ENCODE measurements around the gene AQP12A. TPM values are rescaled to one million over a fixed set of nuclear protein-coding genes. Genes with fewer than 3 reads are reported as not detected.

Gene AQP12A
- total and polyA plus RNA-seq, 2 experiments from 2014 or later: not detected

DNA sequence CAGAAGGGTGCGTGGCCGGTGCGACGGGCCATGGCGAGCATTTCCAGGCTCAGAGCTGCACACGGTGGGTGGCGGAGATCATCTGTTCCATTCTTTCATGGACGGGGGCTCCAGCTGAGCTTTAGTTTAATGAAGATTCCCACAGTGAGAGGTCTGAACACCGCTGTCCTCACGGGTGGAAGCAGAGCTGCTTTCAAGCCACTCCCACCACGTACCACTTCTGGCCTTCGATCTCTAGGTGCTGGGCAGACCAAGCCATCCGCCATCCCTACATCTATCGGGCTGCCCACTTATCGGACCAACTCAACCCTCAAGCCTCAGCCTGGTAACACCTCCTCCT, 47.9 kb upstream of the AQP12A start (continued):
- TF ChIP-seq, protein P1, sequence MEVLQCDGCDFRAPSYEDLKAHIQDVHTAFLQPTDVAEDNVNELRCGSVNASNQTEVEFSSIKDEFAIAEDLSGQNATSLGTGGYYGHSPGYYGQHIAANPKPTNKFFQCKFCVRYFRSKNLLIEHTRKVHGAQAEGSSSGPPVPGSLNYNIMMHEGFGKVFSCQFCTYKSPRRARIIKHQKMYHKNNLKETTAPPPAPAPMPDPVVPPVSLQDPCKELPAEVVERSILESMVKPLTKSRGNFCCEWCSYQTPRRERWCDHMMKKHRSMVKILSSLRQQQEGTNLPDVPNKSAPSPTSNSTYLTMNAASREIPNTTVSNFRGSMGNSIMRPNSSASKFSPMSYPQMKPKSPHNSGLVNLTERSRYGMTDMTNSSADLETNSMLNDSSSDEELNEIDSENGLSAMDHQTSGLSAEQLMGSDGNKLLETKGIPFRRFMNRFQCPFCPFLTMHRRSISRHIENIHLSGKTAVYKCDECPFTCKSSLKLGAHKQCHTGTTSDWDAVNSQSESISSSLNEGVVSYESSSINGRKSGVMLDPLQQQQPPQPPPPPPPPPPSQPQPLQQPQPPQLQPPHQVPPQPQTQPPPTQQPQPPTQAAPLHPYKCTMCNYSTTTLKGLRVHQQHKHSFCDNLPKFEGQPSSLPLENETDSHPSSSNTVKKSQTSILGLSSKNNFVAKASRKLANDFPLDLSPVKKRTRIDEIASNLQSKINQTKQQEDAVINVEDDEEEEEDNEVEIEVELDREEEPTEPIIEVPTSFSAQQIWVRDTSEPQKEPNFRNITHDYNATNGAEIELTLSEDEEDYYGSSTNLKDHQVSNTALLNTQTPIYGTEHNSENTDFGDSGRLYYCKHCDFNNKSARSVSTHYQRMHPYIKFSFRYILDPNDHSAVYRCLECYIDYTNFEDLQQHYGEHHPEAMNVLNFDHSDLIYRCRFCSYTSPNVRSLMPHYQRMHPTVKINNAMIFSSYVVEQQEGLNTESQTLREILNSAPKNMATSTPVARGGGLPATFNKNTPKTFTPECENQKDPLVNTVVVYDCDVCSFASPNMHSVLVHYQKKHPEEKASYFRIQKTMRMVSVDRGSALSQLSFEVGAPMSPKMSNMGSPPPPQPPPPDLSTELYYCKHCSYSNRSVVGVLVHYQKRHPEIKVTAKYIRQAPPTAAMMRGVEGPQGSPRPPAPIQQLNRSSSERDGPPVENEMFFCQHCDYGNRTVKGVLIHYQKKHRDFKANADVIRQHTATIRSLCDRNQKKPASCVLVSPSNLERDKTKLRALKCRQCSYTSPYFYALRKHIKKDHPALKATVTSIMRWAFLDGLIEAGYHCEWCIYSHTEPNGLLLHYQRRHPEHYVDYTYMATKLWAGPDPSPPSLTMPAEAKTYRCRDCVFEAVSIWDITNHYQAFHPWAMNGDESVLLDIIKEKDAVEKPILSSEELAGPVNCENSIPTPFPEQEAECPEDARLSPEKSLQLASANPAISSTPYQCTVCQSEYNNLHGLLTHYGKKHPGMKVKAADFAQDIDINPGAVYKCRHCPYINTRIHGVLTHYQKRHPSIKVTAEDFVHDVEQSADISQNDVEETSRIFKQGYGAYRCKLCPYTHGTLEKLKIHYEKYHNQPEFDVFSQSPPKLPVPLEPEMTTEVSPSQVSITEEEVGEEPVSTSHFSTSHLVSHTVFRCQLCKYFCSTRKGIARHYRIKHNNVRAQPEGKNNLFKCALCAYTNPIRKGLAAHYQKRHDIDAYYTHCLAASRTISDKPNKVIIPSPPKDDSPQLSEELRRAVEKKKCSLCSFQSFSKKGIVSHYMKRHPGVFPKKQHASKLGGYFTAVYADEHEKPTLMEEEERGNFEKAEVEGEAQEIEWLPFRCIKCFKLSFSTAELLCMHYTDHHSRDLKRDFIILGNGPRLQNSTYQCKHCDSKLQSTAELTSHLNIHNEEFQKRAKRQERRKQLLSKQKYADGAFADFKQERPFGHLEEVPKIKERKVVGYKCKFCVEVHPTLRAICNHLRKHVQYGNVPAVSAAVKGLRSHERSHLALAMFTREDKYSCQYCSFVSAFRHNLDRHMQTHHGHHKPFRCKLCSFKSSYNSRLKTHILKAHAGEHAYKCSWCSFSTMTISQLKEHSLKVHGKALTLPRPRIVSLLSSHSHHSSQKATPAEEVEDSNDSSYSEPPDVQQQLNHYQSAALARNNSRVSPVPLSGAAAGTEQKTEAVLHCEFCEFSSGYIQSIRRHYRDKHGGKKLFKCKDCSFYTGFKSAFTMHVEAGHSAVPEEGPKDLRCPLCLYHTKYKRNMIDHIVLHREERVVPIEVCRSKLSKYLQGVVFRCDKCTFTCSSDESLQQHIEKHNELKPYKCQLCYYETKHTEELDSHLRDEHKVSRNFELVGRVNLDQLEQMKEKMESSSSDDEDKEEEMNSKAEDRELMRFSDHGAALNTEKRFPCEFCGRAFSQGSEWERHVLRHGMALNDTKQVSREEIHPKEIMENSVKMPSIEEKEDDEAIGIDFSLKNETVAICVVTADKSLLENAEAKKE (CRISPR knock-in tag; IDR thresholded peaks at IDR 0.05): no peak
- no peak for TF ChIP-seq EZH2phosphoT487 (IDR thresholded peaks at IDR 0.05; ENCODE audit: unreplicated experiment)

DNA sequence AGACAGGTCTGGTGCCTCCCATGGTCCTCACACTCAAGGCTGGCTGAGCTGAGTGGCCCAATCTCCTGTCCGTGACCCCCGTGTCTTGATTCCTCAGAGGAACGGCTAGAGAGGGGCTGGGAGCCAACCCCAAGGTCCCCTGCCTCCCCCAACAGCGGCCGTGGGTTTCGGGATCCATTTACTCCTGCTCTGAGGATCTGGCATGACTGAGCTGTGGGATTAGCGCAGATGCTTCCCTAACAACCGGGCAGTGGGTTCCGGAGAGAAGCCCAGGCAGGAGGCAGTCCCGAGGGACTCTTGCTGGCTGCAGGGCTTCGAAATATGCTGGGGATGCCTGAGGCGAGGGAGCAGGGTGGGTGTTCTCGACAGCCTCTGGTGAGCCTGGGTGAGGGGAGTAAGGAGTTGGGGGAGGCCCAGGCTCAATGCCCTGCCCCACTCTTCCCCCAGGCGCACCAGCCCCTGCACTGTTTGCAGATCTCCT, 47.5 kb upstream of the AQP12A start:
- ATAC-seq (no peak), DNase-seq (ENCODE audit: low spot score) (no peak)
- H2AFZ ChIP-seq: no peak overlapping the region
- Mint-ChIP-seq H3K4me1 (peaks cover 7% of the 10 kb centered on the region), H3K4me3 (no peak overlapping the region), H3K27ac (no peak overlapping the region), H3K36me3 (ENCODE audit: low read depth) (no peaks in the 10 kb centered on the region), H3K9me3 (no peaks in the 10 kb centered on the region; the same call in 2 of the 3 replicates), H3K27me3 (ENCODE audit: insufficient read depth, low read depth, poor library complexity) (peaks cover 12% of the 10 kb centered on the region)
- H3K79me2 ChIP-seq (replicated peaks; ENCODE audit: insufficient read depth): no peaks in the 10 kb centered on the region
- no peaks in the 10 kb centered on the region for H4K20me1 ChIP-seq (replicated peaks; ENCODE audit: insufficient read depth)
- no peak overlapping the region for H3K4me2 ChIP-seq
- H3K36me3 ChIP-seq (ENCODE audit: insufficient read depth): no peaks in the 10 kb centered on the region
- H3K27ac ChIP-seq (ENCODE audit: low read depth): no peak overlapping the region
- H3F3A ChIP-seq (replicated peaks; ENCODE audit: low read depth): no peaks in the 10 kb centered on the region
- H3K4me1 ChIP-seq (ENCODE audit: insufficient read depth): no peaks in the 10 kb centered on the region
- H3K27me3 ChIP-seq (ENCODE audit: insufficient read depth): no peaks in the 10 kb centered on the region
- no peak overlapping the region for H3K4me3 ChIP-seq
- no peaks in the 10 kb centered on the region for H3K9me2 ChIP-seq (ENCODE audit: insufficient read depth)
- TF ChIP-seq, protein P2, sequence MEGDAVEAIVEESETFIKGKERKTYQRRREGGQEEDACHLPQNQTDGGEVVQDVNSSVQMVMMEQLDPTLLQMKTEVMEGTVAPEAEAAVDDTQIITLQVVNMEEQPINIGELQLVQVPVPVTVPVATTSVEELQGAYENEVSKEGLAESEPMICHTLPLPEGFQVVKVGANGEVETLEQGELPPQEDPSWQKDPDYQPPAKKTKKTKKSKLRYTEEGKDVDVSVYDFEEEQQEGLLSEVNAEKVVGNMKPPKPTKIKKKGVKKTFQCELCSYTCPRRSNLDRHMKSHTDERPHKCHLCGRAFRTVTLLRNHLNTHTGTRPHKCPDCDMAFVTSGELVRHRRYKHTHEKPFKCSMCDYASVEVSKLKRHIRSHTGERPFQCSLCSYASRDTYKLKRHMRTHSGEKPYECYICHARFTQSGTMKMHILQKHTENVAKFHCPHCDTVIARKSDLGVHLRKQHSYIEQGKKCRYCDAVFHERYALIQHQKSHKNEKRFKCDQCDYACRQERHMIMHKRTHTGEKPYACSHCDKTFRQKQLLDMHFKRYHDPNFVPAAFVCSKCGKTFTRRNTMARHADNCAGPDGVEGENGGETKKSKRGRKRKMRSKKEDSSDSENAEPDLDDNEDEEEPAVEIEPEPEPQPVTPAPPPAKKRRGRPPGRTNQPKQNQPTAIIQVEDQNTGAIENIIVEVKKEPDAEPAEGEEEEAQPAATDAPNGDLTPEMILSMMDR (conservative IDR thresholded peaks at IDR 0.05; ENCODE audit: low read depth in 2 of 2): no peak
- TF ChIP-seq EZH2phosphoT487 (IDR thresholded peaks at IDR 0.05; ENCODE audit: unreplicated experiment) (no peak), POLR2AphosphoS5 (IDR thresholded peaks at IDR 0.05; ENCODE audit: low read depth) (no peak), JUNB (IDR thresholded peaks at IDR 0.05; ENCODE audit: unreplicated experiment) (no peak)
- TF ChIP-seq, protein P1 (CRISPR knock-in tag; IDR thresholded peaks at IDR 0.05): no peak
- TF ChIP-seq, protein P3, sequence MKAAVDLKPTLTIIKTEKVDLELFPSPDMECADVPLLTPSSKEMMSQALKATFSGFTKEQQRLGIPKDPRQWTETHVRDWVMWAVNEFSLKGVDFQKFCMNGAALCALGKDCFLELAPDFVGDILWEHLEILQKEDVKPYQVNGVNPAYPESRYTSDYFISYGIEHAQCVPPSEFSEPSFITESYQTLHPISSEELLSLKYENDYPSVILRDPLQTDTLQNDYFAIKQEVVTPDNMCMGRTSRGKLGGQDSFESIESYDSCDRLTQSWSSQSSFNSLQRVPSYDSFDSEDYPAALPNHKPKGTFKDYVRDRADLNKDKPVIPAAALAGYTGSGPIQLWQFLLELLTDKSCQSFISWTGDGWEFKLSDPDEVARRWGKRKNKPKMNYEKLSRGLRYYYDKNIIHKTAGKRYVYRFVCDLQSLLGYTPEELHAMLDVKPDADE (IDR thresholded peaks at IDR 0.05): no peak
